HepG2 (cell line): ENCODE data around the gene AGPAT2. TPM values are rescaled to one million over a fixed set of nuclear protein-coding genes. Genes with fewer than 3 reads are reported as not detected.
A peak's percentile ranks its signal among the peaks of the same experiment; 100 is the strongest.

Experiments used
- CEBPB ChIP-seq: IDR thresholded peaks from 2 replicates; pipeline ENCODE4 v1.6.1; 2011; ENCODE audit warnings: low read depth, low read length, improper control_type of control experiment, borderline replicate concordance
- CEBPG ChIP-seq: IDR thresholded peaks from 2 replicates; pipeline ENCODE4 v1.6.1; 2016
- HMG20A ChIP-seq: IDR thresholded peaks from 2 replicates; pipeline ENCODE4 v1.6.1; 2016; ENCODE audit warnings: borderline replicate concordance
- HNF4A ChIP-seq: sonication (generic); formaldehyde crosslinking; IDR thresholded peaks from 2 replicates; pipeline ENCODE4 v1.4.0; 2020; ENCODE audit warnings: missing genetic modification reagents
- HNRNPUL1 ChIP-seq: fragments of 200-400 bp; formaldehyde crosslinking; IDR thresholded peaks from 2 replicates; pipeline ENCODE4 v1.6.1; 2017; ENCODE audit warnings: low read depth, mild to moderate bottlenecking, low read length, moderate library complexity
- JUN ChIP-seq: sonication (generic); formaldehyde crosslinking; IDR thresholded peaks from 2 replicates; pipeline ENCODE4 v1.4.0; 2020; ENCODE audit warnings: mild to moderate bottlenecking, missing genetic modification reagents
- KLF6 ChIP-seq: IDR thresholded peaks from 2 replicates; pipeline ENCODE4 v1.8.0; 2016; ENCODE audit warnings: missing biosample characterization, missing genetic modification reagents
- MIER3 ChIP-seq: IDR thresholded peaks from 2 replicates; pipeline ENCODE4 v1.6.1; 2016; ENCODE audit warnings: missing compliant biosample characterization, borderline replicate concordance
- NFIC ChIP-seq: IDR thresholded peaks from 2 replicates; pipeline ENCODE4 v1.6.1; 2012; ENCODE audit warnings: mild to moderate bottlenecking, low read length, inconsistent platforms
- NR2C2 ChIP-seq: sonication (generic); formaldehyde crosslinking; IDR thresholded peaks from 2 replicates; pipeline ENCODE4 v1.4.0; 2020; ENCODE audit warnings: missing genetic modification reagents, mild to moderate bottlenecking, moderate library complexity, borderline replicate concordance
- PATZ1 ChIP-seq: sonication (generic); formaldehyde crosslinking; IDR thresholded peaks from 2 replicates; pipeline ENCODE4 v1.4.0; 2020; ENCODE audit warnings: missing genetic modification reagents
- PBX2 ChIP-seq: IDR thresholded peaks from 2 replicates; pipeline ENCODE4 v1.6.1; 2016; ENCODE audit warnings: control low read depth
- PBX3 ChIP-seq: sonication (generic); formaldehyde crosslinking; IDR thresholded peaks from 2 replicates; pipeline ENCODE4 v1.8.1; 2023; ENCODE audit warnings: missing genetic modification reagents, inconsistent platforms, borderline replicate concordance
- SMAD3 ChIP-seq: sonication (generic); formaldehyde crosslinking; IDR thresholded peaks from 2 replicates; pipeline ENCODE4 v1.4.0; 2020; ENCODE audit warnings: missing genetic modification reagents
- TFAP4 ChIP-seq: sonication (generic); IDR thresholded peaks from 2 replicates; pipeline ENCODE4 v1.6.1; 2016; ENCODE audit warnings: low read depth, borderline replicate concordance
- ZBTB46 ChIP-seq: sonication (generic); formaldehyde crosslinking; IDR thresholded peaks from 2 replicates; pipeline ENCODE4 v1.4.0; 2020; ENCODE audit warnings: mild to moderate bottlenecking, missing genetic modification reagents, borderline replicate concordance
- ZFP37 ChIP-seq: sonication (generic); formaldehyde crosslinking; IDR thresholded peaks from 2 replicates; pipeline ENCODE4 v1.4.0; 2020; ENCODE audit warnings: missing genetic modification reagents, borderline replicate concordance
- ZNF205 ChIP-seq: IDR thresholded peaks from 2 replicates; pipeline ENCODE4 v1.6.1; 2018; ENCODE audit warnings: missing biosample characterization, missing genetic modification reagents
- ZNF333 ChIP-seq: sonication (generic); formaldehyde crosslinking; IDR thresholded peaks from 2 replicates; pipeline ENCODE4 v1.4.0; 2020; ENCODE audit warnings: mild to moderate bottlenecking, missing genetic modification reagents, borderline replicate concordance
- ZNF350 ChIP-seq: sonication (generic); formaldehyde crosslinking; IDR thresholded peaks from 2 replicates; pipeline ENCODE4 v1.4.0; 2020; ENCODE audit warnings: mild to moderate bottlenecking, low read depth, missing genetic modification reagents, borderline replicate concordance
- ZNF44 ChIP-seq: sonication (generic); formaldehyde crosslinking; IDR thresholded peaks from 2 replicates; pipeline ENCODE4 v1.5.1; 2020; ENCODE audit warnings: mild to moderate bottlenecking, missing genetic modification reagents
- ZNF569 ChIP-seq: sonication (generic); formaldehyde crosslinking; IDR thresholded peaks from 2 replicates; pipeline ENCODE4 v1.5.0; 2020; ENCODE audit warnings: mild to moderate bottlenecking, missing genetic modification reagents, moderate library complexity, borderline replicate concordance
- ZNF749 ChIP-seq: sonication (generic); formaldehyde crosslinking; IDR thresholded peaks from 2 replicates; pipeline ENCODE4 v1.8.0; 2022; ENCODE audit warnings: mild to moderate bottlenecking, missing genetic modification reagents, moderate library complexity, borderline replicate concordance
- polyA plus RNA-seq, 8 experiments: library from polyadenylated mRNA; depleted of rRNA in 3 of 8; stranded (reverse) in 7 of 8; unstranded in 1 of 8; fragments of >200 nt; fragmentation: Illumina TruSeq in 4 of 8; extraction: Trizol in 4 of 8; gene quantifications; 2 replicates each; pipeline versions ENCODE4 v1.2.1 to v1.2.3, GENCODE V29; 2011 to 2016; ENCODE audit warnings: low read depth in 4 of 8, missing spikeins in 1 of 8, mixed read lengths in 1 of 8; ENCODE audit not compliant: insufficient read depth in 1 of 8
- total RNA-seq, 5 experiments: library from RNA; depleted of rRNA; stranded (reverse); fragments of >200 nt; fragmentation: Illumina TruSeq; extraction: Trizol; gene quantifications; 2 replicates each; pipeline ENCODE4 v1.2.3, GENCODE V29; 2016; ENCODE audit warnings: low read depth in 1 of 5

AGPAT2 gene
- total and polyA plus RNA-seq, 2 of the 13 experiments (the other 11 are each of a cell fraction or from before 2014, with no cell fraction given) = 3.9 to 25.8 TPM

- TF ChIP-seq ZNF569 (CRISPR knock-in tag) = no peak
- TF ChIP-seq ZNF205 (CRISPR knock-in tag) = peak; percentile 59; the same call in 1 of the 2 replicates
- no peak for TF ChIP-seq PBX3 (CRISPR knock-in tag)
- TF ChIP-seq PATZ1 (CRISPR knock-in tag) = peak; percentile 72; the same call in 1 of the 2 replicates
- peak; percentile 85 for TF ChIP-seq CEBPG (CRISPR knock-in tag)
- no peak for TF ChIP-seq KLF6 (CRISPR knock-in tag)
- 0 out of 2 replicates have a peak, but pooled peaks have one; percentile 44 for TF ChIP-seq JUN
- peak; percentile 68; the same call in 1 of the 2 replicates for TF ChIP-seq SMAD3 (CRISPR knock-in tag)
- no peak for TF ChIP-seq ZBTB46 (CRISPR knock-in tag)
- TF ChIP-seq MIER3 (CRISPR knock-in tag) = no peak
- no peak for TF ChIP-seq ZNF749 (CRISPR knock-in tag)
- 0 out of 2 replicates have a peak, but pooled peaks have one; percentile 40 for TF ChIP-seq CEBPB
- TF ChIP-seq ZNF333 (CRISPR knock-in tag) = no peak
- 0 out of 2 replicates have a peak, but pooled peaks have one; percentile 13 for TF ChIP-seq ZNF350 (CRISPR knock-in tag)
- peak; percentile 81 for TF ChIP-seq HNF4A (CRISPR knock-in tag)
- peak; percentile 72; the same call in 1 of the 2 replicates for TF ChIP-seq TFAP4
- 0 out of 2 replicates have a peak, but pooled peaks have one; percentile 34 for TF ChIP-seq NFIC
- TF ChIP-seq ZFP37 = no peak
- TF ChIP-seq HNRNPUL1 = no peak
- TF ChIP-seq PBX2 (CRISPR knock-in tag) = no peak
- peak; percentile 56; the same call in 1 of the 2 replicates for TF ChIP-seq NR2C2 (CRISPR knock-in tag)
- TF ChIP-seq ZNF44 (CRISPR knock-in tag) = 0 out of 2 replicates have a peak, but pooled peaks have one; percentile 11
- TF ChIP-seq HMG20A (CRISPR knock-in tag) = peak; percentile 65; the same call in 1 of the 2 replicates
These were observed 10.7 kb upstream of the AGPAT2 start (continued) for GRCh38 chr9:136697821-136698526.
